Measurements from ENCODE around the gene SIRT3. TPM values are rescaled to one million over a fixed set of nuclear protein-coding genes. Genes with fewer than 3 reads are reported as not detected.

Gene SIRT3
- polyA plus RNA-seq, 1 experiment: 22.2 TPM

GRCh38 chr11:217704-218103 lies 18.4 kb downstream of the SIRT3 start:
- POLR2A ChIA-PET: no interaction called here
- H3K27me3 ChIP-seq (ENCODE audit: control insufficient read depth, insufficient read depth, low read length): no peaks in the 10 kb centered on the region
- TF ChIP-seq CTCF (IDR thresholded peaks at IDR 0.05; ENCODE audit: insufficient read depth, low read depth, low read length): no peak
- H3K4me3 ChIP-seq (ENCODE audit: low read depth, low read length): no peak overlapping the region
- CTCF ChIA-PET: interaction anchor here (1.6 kb wide), 1 partner anchor 146 kb away, joined by 3 read pairs; no protein-coding TSS in a partner anchor
- no peak for DNase-seq (ENCODE audit: low read depth)
- peaks cover 25% of the 10 kb centered on the region for H3K36me3 ChIP-seq (ENCODE audit: control insufficient read depth, insufficient read depth, low read length)

GRCh38 chr11:216081-216974 lies 19.8 kb downstream of the SIRT3 start:
- CTCF ChIA-PET: interaction anchor here (0.9 to 1.6 kb wide), 4 partner anchors 13 to 148 kb away, joined by 3 read pairs; no protein-coding TSS in a partner anchor
- POLR2A ChIA-PET: no interaction called here
- no peak for TF ChIP-seq CTCF (IDR thresholded peaks at IDR 0.05; ENCODE audit: insufficient read depth, low read depth, low read length)

GRCh38 chr11:215581-216037 lies 20.5 kb downstream of the SIRT3 start:
- TF ChIP-seq CTCF (IDR thresholded peaks at IDR 0.05; ENCODE audit: insufficient read depth, low read depth, low read length): no peak
- Histone ChIP-seq H3K36me3 (ENCODE audit: control insufficient read depth, insufficient read depth, low read length) (peaks cover 46% of the 10 kb centered on the region), H3K27me3 (ENCODE audit: control insufficient read depth, insufficient read depth, low read length) (no peaks in the 10 kb centered on the region), H3K4me3 (ENCODE audit: low read depth, low read length) (no peak overlapping the region)
- CTCF ChIA-PET: interaction anchor here (1.1 to 1.2 kb wide), 2 partner anchors 20 to 149 kb away, joined by 3 read pairs; no protein-coding TSS in a partner anchor
- POLR2A ChIA-PET: no interaction called here
- no peak for DNase-seq (ENCODE audit: low read depth)

More at GRCh38 chr11:216081-216974, 19.8 kb downstream of the SIRT3 start:
- H3K4me3 ChIP-seq (ENCODE audit: low read depth, low read length): no peak overlapping the region
- no peaks in the 10 kb centered on the region for H3K27me3 ChIP-seq (ENCODE audit: control insufficient read depth, insufficient read depth, low read length)
- peaks cover 39% of the 10 kb centered on the region for H3K36me3 ChIP-seq (ENCODE audit: control insufficient read depth, insufficient read depth, low read length)
- DNase-seq (ENCODE audit: low read depth): no peak

- POLR2A ChIA-PET: no interaction called here
- Histone ChIP-seq H3K4me3 (ENCODE audit: low read depth, low read length) (no peak overlapping the region), H3K36me3 (ENCODE audit: control insufficient read depth, insufficient read depth, low read length) (peaks cover 54% of the 10 kb centered on the region), H3K27me3 (ENCODE audit: control insufficient read depth, insufficient read depth, low read length) (no peaks in the 10 kb centered on the region)
- no peak for TF ChIP-seq CTCF (IDR thresholded peaks at IDR 0.05; ENCODE audit: insufficient read depth, low read depth, low read length)
- CTCF ChIA-PET: interaction anchor here (0.7 kb wide), 1 partner anchor 21 kb away, joined by 3 read pairs; no protein-coding TSS in a partner anchor
- DNase-seq (ENCODE audit: low read depth): no peak
Observed at GRCh38 chr11:214083-214482, 22.1 kb downstream of the SIRT3 start.

- CTCF ChIA-PET: interaction anchor here (0.9 kb wide), 1 partner anchor 37 kb away, joined by 3 read pairs; no protein-coding TSS in a partner anchor
- TF ChIP-seq CTCF (IDR thresholded peaks at IDR 0.05; ENCODE audit: insufficient read depth, low read depth, low read length): no peak
- Histone ChIP-seq H3K36me3 (ENCODE audit: control insufficient read depth, insufficient read depth, low read length) (peaks cover 52% of the 10 kb centered on the region), H3K4me3 (ENCODE audit: low read depth, low read length) (no peak overlapping the region), H3K27me3 (ENCODE audit: control insufficient read depth, insufficient read depth, low read length) (no peaks in the 10 kb centered on the region)
- POLR2A ChIA-PET: no interaction called here
- DNase-seq (ENCODE audit: low read depth): no peak
Observed at GRCh38 chr11:213111-213510, 23.0 kb downstream of the SIRT3 start.
